Liver (tissue), 3 donors: ENCODE measurements around the gene ZNF140.

Experiments used
- CTCF ChIP-seq: fragments of 150-350 bp; IDR thresholded peaks from 2 replicates; pipeline ENCODE4 v1.5.1; 2017; ENCODE audit warnings: improper control_type of control experiment, low read depth, low read length; ENCODE audit not compliant: missing input control
- GABPA ChIP-seq, 2 donors: IDR thresholded peaks in 1 of 2; conservative IDR thresholded peaks in 1 of 2; 2 replicates each; pipeline ENCODE4 v1.6.1; 2016; ENCODE audit warnings: antibody characterized with exemption in 2 of 2, mild to moderate bottlenecking in 1 of 2, moderate library complexity in 1 of 2
- RAD21 ChIP-seq, 2 donors: IDR thresholded peaks; 2 replicates each; pipeline ENCODE4 v1.6.1; 2016; ENCODE audit warnings: antibody characterized with exemption in 2 of 2, mild to moderate bottlenecking in 2 of 2
- REST ChIP-seq: IDR thresholded peaks from 2 replicates; pipeline ENCODE4 v1.6.1; 2016; ENCODE audit warnings: antibody characterized with exemption, mild to moderate bottlenecking
- donor health status: healthy.
- donor health status: healthy.

- TF ChIP-seq RAD21 (IDR thresholded peaks at IDR 0.05), result no peak
- TF ChIP-seq GABPA (IDR thresholded peaks at IDR 0.05 in 1 of 2, conservative IDR thresholded peaks at IDR 0.05 in 1 of 2), result no peak
- no peak for TF ChIP-seq CTCF
- TF ChIP-seq REST, result no peak
Observed at GRCh38 chr12:133124674-133125073, 44.0 kb downstream of the ZNF140 start.
